ENCODE measurements around the gene HCCS.
A peak's percentile ranks its signal among the peaks of the same experiment; 100 is the strongest.
"Not testable (repeated sequence)": the region's sequence is repeated elsewhere in the genome, so short reads cannot be mapped to it uniquely, and the experiment has no call there.

HCCS gene

GRCh38 chrX:11123087-11123486, 12.0 kb downstream of the HCCS start:
- not testable (repeated sequence) for DNase-seq (ENCODE audit: low read depth in 2 of 2)

- DNase-seq (ENCODE audit: low read depth in 2 of 2), result no peak
Observed at GRCh38 chrX:11124112-11124511, 13.0 kb downstream of the HCCS start.

- no peak for DNase-seq (ENCODE audit: low read depth in 2 of 2)
Observed at GRCh38 chrX:11125060-11125459, 13.9 kb downstream of the HCCS start.

GRCh38 chrX:11129534-11130105, 18.5 kb downstream of the HCCS start:
- no peak for DNase-seq (ENCODE audit: low read depth in 2 of 2)

- DNase-seq (ENCODE audit: low read depth in 2 of 2), result no peak
Observed at GRCh38 chrX:11130136-11130535, 19.0 kb downstream of the HCCS start.

GRCh38 chrX:11131146-11131545, 20.0 kb downstream of the HCCS start:
- DNase-seq (ENCODE audit: low read depth in 2 of 2), result no peak

GRCh38 chrX:11135564-11136185, 24.5 kb downstream of the HCCS start:
- no peak for DNase-seq (ENCODE audit: low read depth in 2 of 2)

GRCh38 chrX:11137543-11138139, 26.5 kb downstream of the HCCS start:
- DNase-seq (ENCODE audit: low read depth in 2 of 2), result peak in 1 of 2 donors; percentile 4

- DNase-seq (ENCODE audit: low read depth in 2 of 2), result no peak
Observed at GRCh38 chrX:11138498-11139390, 27.6 kb downstream of the HCCS start.

- peak; percentile 3 to 52 for DNase-seq (ENCODE audit: low read depth in 2 of 2)
Observed at GRCh38 chrX:11143931-11144678, 33.0 kb downstream of the HCCS start.

GRCh38 chrX:11146411-11146810, 35.3 kb downstream of the HCCS start:
- no peak for DNase-seq (ENCODE audit: low read depth in 2 of 2)

- no peak for DNase-seq (ENCODE audit: low read depth in 2 of 2)
Observed at GRCh38 chrX:11148401-11148800, 37.3 kb downstream of the HCCS start.

- no peak for DNase-seq (ENCODE audit: low read depth in 2 of 2)
Observed at GRCh38 chrX:11151799-11152559, 40.8 kb downstream of the HCCS start.

GRCh38 chrX:11159149-11159548, 48.0 kb downstream of the HCCS start:
- DNase-seq (ENCODE audit: low read depth in 2 of 2), result no peak

- DNase-seq (ENCODE audit: low read depth in 2 of 2), result no peak
Observed at GRCh38 chrX:11164433-11164832, 53.3 kb downstream of the HCCS start.

GRCh38 chrX:11171956-11172355, 60.8 kb downstream of the HCCS start:
- no peak for DNase-seq (ENCODE audit: low read depth in 2 of 2)

- no peak for DNase-seq (ENCODE audit: low read depth in 2 of 2)
Observed at GRCh38 chrX:11172415-11172814, 61.3 kb downstream of the HCCS start.
